Endothelial cell (in vitro differentiated cells): ENCODE data around the gene MEX3D. TPM values are rescaled to one million over a fixed set of nuclear protein-coding genes. Genes with fewer than 3 reads are reported as not detected.

Source experiments
- DNase-seq: peaks from one replicate; pipeline ENCODE4 v3.0.0; 2021; ENCODE audit warnings: low spot score
- H3K27ac Mint-ChIP-seq: one replicate; pipeline ENCODE4 v1.8.0; 2021; ENCODE audit warnings: mixed read lengths, inconsistent platforms; ENCODE audit not compliant: unreplicated experiment
- H3K27me3 Mint-ChIP-seq: one replicate; pipeline ENCODE4 v1.8.0; 2021; ENCODE audit warnings: mild to moderate bottlenecking, moderate library complexity, mixed read lengths, inconsistent platforms; ENCODE audit not compliant: unreplicated experiment
- H3K36me3 Mint-ChIP-seq: one replicate; pipeline ENCODE4 v1.8.0; 2021; ENCODE audit warnings: mild to moderate bottlenecking, low read depth, mixed read lengths, inconsistent platforms; ENCODE audit not compliant: unreplicated experiment
- H3K4me1 Mint-ChIP-seq: one replicate; pipeline ENCODE4 v1.8.0; 2021; ENCODE audit warnings: mild to moderate bottlenecking, mixed read lengths, inconsistent platforms; ENCODE audit not compliant: unreplicated experiment
- H3K4me3 Mint-ChIP-seq: one replicate; pipeline ENCODE4 v1.8.0; 2021; ENCODE audit warnings: mild to moderate bottlenecking, mixed read lengths, inconsistent platforms; ENCODE audit not compliant: unreplicated experiment
- H3K9me3 Mint-ChIP-seq: one replicate; pipeline ENCODE4 v1.8.0; 2021; ENCODE audit warnings: mixed read lengths, inconsistent platforms; ENCODE audit not compliant: unreplicated experiment
- total RNA-seq: library from RNA; stranded (reverse); fragmentation: NEBNext Ultra II Directional; extraction: Animal tissue kit (Norgen Biotek cat#: 25700); gene quantifications from one replicate; pipeline ENCODE4 v1.2.1, GENCODE V29; 2021; ENCODE audit not compliant: unreplicated experiment
- TF ChIP-seq, protein P1 (sequence below): fragments of 200-600 bp; sonication (generic); IDR thresholded peaks from one replicate; pipeline ENCODE4 v1.5.0; 2021; ENCODE audit warnings: antibody characterized with exemption; ENCODE audit not compliant: unreplicated experiment

Gene MEX3D
- total RNA-seq, 1 donor from 2014 or later = 73.4 TPM

DNA sequence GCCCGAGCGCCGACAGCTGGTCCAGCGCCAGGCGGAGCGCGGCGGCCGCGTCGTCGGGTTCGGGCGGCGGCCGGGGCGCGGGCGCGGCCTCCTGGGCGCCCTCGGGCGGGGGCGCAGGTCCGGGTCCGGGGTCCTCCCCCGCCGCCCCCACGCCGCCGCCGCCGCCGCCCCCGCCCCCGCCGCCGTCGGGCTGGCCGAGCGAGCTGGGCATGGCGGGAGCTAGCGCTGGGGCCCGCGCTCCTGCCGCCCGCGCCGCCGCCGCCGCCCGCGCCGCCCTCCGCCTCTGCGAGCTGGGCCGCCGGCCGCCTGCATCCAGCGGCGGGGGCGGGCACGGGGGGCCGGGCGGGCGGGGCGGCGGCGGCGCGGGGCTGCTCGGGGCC, 287 bp downstream of the MEX3D start:
- TF ChIP-seq, protein P1, sequence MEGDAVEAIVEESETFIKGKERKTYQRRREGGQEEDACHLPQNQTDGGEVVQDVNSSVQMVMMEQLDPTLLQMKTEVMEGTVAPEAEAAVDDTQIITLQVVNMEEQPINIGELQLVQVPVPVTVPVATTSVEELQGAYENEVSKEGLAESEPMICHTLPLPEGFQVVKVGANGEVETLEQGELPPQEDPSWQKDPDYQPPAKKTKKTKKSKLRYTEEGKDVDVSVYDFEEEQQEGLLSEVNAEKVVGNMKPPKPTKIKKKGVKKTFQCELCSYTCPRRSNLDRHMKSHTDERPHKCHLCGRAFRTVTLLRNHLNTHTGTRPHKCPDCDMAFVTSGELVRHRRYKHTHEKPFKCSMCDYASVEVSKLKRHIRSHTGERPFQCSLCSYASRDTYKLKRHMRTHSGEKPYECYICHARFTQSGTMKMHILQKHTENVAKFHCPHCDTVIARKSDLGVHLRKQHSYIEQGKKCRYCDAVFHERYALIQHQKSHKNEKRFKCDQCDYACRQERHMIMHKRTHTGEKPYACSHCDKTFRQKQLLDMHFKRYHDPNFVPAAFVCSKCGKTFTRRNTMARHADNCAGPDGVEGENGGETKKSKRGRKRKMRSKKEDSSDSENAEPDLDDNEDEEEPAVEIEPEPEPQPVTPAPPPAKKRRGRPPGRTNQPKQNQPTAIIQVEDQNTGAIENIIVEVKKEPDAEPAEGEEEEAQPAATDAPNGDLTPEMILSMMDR = no peak
- peaks cover 4% of the 10 kb centered on the region for H3K36me3 Mint-ChIP-seq
- DNase-seq = no peak
- no peaks in the 10 kb centered on the region for H3K9me3 Mint-ChIP-seq
- H3K27me3 Mint-ChIP-seq = peaks cover 35% of the 10 kb centered on the region
- H3K4me1 Mint-ChIP-seq = peaks cover 10% of the 10 kb centered on the region
- H3K27ac Mint-ChIP-seq = no peak overlapping the region
- H3K4me3 Mint-ChIP-seq = no peak overlapping the region

DNA sequence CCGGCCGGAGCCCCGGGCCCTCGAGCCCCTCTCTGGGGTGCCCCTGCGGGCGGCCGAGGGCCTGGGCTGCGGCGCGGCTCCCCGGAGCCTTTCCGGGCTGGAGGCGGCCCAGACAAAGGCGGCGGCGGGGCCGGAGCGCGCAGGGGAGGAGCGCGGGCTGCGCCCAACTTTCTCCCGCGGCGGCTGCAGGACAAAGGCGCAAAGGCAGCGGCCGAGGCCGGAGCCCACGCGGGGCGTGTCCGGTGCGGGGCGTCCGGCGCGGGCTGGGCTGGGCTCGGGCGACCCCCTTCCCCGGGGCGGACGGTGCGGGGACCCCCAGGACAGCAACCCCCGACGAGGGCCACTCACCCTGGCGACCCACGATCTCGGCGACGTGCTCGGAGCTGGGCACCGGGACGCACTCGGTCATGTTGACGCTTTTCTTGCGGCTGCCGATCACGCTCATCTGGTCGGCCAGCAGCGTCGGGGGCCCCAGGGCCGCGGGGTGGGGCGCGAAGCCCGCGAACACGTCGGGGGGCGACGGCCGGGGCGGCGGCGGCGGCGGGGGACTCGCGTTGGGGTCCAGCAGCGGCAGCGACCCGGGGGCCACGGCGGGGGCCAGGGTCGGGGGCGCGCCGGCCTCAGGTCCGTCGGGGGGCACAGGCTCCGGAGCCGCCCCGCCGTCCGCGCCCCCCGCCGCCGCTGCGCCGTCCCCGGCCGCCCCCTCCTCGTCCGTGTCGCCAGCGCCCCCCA, 843 bp downstream of the MEX3D start:
- H3K9me3 Mint-ChIP-seq = no peaks in the 10 kb centered on the region
- H3K27ac Mint-ChIP-seq = peak overlapping the region; percentile 72
- TF ChIP-seq, protein P1 = no peak
- H3K27me3 Mint-ChIP-seq = peaks cover 35% of the 10 kb centered on the region
- peak; percentile 44 for DNase-seq
- peaks cover 4% of the 10 kb centered on the region for H3K36me3 Mint-ChIP-seq
- peaks cover 10% of the 10 kb centered on the region for H3K4me1 Mint-ChIP-seq
- peak overlapping the region; percentile 86 for H3K4me3 Mint-ChIP-seq

DNA sequence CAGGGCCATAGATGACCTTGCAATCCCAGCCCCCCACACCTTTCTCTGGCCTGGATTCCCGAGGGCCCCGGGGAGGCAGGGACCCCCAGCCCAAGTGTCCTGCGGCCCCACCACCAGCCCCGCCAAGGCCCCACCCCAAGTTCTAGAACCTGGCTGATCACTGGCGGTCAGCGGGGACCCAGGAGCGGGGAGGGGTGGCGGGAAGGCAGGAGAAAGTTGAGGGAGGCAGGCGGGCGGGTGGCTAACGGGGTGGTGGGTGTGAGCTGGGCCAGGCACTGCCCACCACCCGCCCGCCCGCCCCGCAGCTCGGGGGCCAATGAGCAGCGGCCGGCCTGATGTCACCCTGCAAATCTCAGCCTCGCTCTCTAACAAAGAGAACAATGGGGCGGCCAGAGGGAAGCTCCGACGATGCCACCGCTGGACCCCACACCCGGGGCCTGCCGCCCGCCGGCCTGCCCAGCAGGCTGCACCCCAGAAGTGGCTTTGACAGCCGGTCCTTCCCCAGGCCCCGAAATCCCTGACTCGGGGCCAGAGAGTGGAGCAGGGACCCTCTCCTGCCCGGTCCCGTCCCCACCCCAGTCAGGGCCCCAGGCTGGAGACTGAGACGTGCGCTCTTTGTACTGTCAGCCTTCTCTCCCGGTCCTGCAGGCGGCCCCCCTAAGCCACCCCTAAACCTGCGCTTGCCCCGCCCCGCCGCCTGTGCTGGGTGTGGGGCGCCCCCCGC, 1.6 kb downstream of the MEX3D start:
- Mint-ChIP-seq H3K27ac (no peak overlapping the region), H3K4me3 (peak overlapping the region; percentile 37), H3K9me3 (no peaks in the 10 kb centered on the region), H3K36me3 (peaks cover 4% of the 10 kb centered on the region), H3K27me3 (peaks cover 36% of the 10 kb centered on the region), H3K4me1 (peaks cover 10% of the 10 kb centered on the region)
- peak; percentile 72 for DNase-seq
- TF ChIP-seq, protein P1 = no peak

DNA sequence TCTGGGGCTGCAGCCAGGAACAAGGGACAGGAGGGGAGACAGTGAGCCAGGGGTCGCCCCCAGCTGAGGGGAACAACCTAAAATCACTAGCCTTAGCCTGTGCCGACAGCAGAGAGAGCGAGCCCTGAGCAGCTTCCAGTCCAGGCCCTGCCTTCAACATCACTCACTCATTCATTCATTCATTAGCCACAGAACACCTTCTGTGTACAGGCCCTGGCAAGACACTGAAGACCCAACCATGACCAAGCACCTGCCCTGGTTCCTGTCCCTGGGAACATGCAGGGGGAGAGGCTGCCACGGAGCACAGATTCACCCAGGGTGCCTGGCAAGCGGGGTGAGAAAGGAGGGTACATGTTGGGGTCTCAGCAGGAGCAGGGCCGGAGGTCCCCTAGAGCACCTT, 4.9 kb downstream of the MEX3D start:
- no peak overlapping the region for H3K4me3 Mint-ChIP-seq
- DNase-seq = no peak
- H3K36me3 Mint-ChIP-seq = no peaks in the 10 kb centered on the region
- peaks cover 7% of the 10 kb centered on the region for H3K4me1 Mint-ChIP-seq
- TF ChIP-seq, protein P1 = no peak
- peaks cover 14% of the 10 kb centered on the region for H3K27me3 Mint-ChIP-seq
- H3K9me3 Mint-ChIP-seq = no peaks in the 10 kb centered on the region
- no peak overlapping the region for H3K27ac Mint-ChIP-seq

DNA sequence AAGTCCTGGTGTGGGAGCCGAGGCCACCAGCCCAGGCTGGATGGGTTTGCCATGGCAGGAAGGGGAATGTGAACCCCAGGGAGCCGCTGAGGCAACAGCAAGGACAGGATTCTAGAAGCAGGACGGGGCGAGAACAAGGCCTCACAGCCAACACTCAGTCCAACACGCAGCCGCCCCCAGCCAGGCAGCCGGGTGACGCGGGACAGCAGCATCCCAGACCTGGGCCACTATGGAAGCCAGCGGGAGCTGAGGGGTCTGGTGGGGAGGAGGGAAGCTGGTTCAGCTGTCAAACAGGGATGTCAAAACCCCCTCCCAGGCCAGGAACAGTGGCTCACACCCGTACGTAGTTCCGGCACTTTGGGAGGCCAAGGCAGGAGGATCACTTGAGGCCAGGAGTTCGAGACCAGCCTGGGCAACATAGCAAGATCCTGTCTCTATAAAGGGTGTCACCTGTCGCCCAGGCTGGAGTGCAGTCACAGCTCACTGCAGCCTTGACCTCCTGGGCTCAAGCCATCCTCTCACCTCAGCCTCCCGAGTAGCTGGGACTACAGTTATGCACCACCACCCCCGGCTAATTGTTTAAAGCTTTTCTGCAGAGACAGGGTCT, 6.8 kb downstream of the MEX3D start:
- Mint-ChIP-seq H3K4me1 (peaks cover 7% of the 10 kb centered on the region), H3K27ac (no peak overlapping the region), H3K9me3 (no peaks in the 10 kb centered on the region), H3K27me3 (peaks cover 20% of the 10 kb centered on the region), H3K36me3 (no peaks in the 10 kb centered on the region), H3K4me3 (no peak overlapping the region)
- DNase-seq = no peak
- TF ChIP-seq, protein P1 = no peak
